GM10266 (cell line): ENCODE results near the gene KIF23.
"Not testable (repeated sequence)": the region's sequence is repeated elsewhere in the genome, so short reads cannot be mapped to it uniquely, and the experiment has no call there.

Experiments used
- DNase-seq: peaks from one replicate; pipeline ENCODE4 v3.0.0; 2012; ENCODE audit errors: extremely low spot score
- TF ChIP-seq, protein P1 (sequence below): IDR thresholded peaks from 2 replicates; pipeline ENCODE4 v1.5.1; 2012; ENCODE audit warnings: mild to moderate bottlenecking, low read depth; ENCODE audit not compliant: control insufficient read depth, insufficient read depth; ENCODE audit errors: missing control alignments

Gene KIF23

DNA sequence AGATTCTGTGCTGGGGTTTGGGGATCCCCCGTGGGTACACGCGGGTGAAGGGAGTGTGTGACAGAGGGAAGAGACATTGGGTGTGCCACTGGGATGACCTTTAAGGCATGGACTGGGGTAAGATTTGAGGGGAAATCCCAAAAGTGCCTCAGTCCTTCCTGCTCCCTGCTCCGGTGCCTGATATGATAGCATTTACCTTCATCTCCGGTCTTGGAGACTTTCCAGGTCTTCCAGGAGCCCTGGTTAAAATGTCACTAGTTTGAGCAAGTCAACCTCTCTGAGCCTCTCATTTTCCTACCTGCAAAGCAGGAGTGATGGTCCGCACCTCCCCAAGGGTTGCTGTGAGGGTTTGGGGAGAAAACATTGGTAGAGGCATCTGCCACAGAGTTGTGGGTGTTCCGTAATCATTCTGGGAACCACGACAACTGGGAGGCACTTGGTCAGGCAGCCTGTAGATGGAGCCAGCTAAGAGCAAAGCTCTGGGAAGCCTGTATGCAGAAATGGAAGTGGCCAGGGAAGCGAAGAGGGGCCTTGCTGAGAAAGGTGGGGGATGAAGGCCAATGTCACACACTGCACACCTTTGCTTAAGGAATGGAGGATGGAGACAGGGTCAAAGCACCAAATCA is 33.9 kb upstream of the KIF23 start:
- no peak for DNase-seq

DNA sequence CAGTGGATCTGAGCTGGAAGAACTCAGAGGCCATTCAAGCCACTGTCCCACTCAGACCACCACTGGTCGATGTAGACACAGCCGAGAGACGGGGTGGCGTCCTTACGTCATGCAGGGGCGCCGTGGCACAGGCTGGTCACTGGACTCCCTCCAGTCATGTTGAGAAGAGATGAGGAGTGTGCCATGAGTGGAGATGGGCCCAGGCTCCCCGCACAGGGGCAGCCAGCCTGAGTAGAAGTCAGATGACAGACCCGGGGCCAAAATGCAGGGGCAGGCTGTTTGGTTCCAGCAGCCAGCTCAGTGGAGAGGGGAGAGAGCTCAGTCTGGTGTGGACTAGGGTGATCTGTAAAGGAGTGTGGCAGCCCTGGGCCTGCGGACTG is 33.4 kb upstream of the KIF23 start:
- TF ChIP-seq, protein P1, sequence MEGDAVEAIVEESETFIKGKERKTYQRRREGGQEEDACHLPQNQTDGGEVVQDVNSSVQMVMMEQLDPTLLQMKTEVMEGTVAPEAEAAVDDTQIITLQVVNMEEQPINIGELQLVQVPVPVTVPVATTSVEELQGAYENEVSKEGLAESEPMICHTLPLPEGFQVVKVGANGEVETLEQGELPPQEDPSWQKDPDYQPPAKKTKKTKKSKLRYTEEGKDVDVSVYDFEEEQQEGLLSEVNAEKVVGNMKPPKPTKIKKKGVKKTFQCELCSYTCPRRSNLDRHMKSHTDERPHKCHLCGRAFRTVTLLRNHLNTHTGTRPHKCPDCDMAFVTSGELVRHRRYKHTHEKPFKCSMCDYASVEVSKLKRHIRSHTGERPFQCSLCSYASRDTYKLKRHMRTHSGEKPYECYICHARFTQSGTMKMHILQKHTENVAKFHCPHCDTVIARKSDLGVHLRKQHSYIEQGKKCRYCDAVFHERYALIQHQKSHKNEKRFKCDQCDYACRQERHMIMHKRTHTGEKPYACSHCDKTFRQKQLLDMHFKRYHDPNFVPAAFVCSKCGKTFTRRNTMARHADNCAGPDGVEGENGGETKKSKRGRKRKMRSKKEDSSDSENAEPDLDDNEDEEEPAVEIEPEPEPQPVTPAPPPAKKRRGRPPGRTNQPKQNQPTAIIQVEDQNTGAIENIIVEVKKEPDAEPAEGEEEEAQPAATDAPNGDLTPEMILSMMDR: no peak

More for the DNA sequence above, 33.9 kb upstream of the KIF23 start:
- TF ChIP-seq, protein P1: no peak

DNA sequence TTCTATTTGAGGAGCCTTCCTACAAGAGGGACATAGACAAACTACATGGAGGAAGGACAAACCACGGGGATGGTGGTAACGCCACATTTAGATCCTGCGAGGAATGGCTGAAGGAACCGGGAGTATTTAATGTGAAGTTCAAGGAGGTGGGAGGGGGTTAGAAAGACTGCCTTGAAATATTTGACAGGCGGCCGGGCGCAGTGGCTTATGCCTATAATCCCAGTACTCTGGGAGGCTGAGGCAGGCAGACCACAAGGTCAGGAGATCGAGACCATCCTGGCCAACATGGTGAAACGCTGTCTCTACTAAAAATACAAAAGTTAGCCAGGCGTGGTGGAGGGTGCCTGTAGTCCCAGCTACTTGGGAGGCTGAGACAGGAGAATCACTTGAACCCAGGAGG is 32.0 kb upstream of the KIF23 start:
- DNase-seq: not testable (repeated sequence)

More for the DNA sequence above, 33.4 kb upstream of the KIF23 start:
- DNase-seq: no peak

DNA sequence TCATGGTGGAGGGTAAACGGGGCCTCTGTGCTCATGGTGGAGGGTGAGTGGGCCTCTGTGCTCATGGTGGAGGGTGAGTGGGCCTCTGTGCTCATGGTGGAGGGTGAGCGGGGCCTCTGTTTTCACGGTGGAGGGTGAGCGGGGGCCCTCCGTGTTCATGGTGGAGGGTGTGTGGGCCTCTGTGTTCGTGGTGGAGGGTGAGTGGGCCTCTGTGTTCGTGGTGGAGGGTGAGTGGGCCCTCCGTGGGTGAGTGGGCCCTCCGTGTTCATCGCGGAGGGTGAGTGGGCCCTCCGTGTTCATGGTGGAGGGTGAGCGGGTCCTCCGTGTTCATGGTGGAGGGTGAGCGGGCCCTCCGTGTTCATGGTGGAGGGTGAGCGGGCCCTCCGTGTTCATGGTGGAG is 30.1 kb upstream of the KIF23 start:
- DNase-seq: not testable (repeated sequence)

DNA sequence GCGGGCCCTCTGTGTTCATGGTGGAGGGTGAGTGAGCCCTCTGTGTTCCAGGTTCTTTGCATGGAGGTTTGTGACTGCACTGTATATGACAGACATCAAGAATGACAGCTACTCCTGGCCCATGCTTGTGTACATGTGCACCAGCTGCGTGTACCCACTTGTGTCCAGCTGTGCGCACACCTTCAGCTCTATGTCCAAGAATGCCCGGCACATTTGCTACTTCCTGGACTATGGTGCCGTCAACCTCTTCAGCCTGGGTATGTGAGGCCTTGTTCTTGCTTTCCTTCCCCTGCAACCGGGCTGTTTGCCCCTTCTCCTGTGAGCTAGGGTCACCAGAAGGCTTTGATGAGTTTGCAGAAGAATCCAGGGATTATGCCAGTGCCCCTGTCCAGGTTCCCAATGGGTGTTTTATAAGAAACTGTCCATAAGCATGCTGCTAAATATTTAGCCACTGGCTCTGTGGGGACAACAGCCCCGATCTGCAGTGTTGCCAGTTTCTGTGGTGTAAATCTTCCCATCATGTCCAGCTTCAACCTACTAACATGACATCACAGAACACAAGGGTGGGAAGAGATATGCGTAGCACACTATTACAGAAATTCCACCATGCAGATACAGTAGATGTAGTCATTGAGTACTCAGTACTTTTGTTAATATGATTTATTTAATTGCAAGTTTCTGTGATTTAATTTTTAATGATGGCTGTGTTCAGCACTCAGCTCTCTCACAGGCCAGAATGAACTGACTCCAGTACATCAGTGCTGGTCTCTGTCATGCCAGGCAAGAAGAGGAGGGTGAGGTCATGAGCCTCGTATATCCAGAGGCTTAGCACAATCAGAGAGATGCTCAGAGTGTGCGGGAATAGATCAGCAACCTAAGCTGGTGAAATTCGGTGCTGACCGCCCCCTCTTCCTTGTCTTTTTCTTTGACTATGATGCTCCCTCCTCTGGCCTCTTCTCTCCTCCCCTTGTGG is 29.2 kb upstream of the KIF23 start:
- DNase-seq: no peak
- TF ChIP-seq, protein P1: no peak

DNA sequence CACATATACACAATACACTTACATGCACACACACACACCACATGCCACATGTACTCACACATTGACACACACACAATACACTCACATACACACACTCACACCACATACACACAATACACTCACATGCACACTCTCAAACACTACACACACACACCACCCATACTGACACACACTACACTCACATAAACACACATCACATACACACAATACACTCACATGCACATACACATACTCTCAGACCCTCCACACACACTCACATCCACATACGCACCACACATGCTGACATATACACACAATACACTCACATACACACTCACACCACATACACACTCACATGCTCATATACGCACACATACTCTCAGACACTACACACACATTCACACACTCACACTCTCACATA is 28.3 kb upstream of the KIF23 start:
- DNase-seq: no peak
- TF ChIP-seq, protein P1: no peak

DNA sequence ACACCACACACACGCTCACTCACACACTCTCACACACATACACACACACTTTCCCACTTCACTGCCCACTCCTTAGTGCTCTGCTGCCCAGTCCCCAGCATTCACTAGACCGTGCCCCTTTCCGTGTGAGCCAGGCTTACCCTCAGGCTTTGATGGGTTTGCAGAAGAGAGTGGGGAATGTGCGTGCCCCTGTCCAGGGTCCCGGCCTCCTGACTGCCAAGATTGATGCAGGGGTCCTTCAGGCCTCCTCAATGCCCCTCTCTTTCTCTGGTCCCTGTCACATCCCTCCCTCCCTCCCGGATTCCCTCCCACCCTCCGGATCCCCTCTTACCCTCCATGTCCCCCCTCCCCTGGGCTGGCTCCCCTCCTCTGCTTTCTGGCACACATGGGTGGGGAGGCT is 27.9 kb upstream of the KIF23 start:
- no peak for DNase-seq
- TF ChIP-seq, protein P1: no peak

DNA sequence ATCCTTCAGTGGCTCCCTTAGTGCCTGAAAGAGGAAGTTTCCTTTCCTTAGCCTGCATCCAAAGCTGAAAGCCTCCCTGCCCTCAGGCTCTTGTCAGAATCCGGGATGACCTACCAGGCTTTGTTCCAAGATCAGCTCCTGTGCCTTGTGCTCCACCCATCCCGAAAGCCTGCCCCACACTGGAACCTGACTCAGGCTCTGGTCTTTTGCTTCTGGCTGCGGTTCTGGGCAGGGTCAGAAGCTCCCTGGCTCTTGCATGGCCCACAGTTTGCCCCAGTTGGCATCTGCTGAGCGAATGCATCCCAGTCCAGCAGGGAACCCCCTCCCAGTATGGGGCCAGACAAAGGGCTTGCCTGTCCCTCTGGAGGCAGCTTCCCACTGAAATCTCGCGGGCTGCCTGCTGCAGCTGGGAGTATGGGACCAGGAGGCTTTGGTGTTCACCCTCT is 25.9 kb upstream of the KIF23 start:
- no peak for DNase-seq
- TF ChIP-seq, protein P1: no peak
